Measurements from ENCODE around the gene BNC2.

Gene BNC2

DNA sequence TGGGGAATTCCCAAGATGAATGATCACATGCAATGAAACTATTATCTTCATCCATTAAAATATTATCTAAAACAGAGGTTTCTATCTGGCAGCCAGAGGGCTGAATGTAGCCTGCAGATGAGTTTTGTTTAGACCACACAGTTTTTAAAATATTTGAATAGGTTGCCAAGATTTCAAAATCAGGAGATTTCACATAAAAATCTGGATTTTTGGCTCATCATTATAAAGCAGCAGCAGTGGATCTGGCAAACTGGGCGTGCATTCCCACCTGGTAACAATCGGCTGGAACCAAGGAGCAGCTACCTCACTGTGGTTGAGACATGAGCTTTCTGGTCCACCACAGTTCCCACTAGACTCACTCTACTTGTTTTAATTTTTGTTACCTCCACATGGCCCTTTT, 155.1 kb downstream of the BNC2 start:
- Histone ChIP-seq H4K20me1 (ENCODE audit: insufficient read depth, low read length) (no peaks in the 10 kb centered on the region), H3K79me2 (ENCODE audit: low read length) (no peaks in the 10 kb centered on the region), H2AFZ (ENCODE audit: low read length) (no peak overlapping the region), H3K9me2 (replicated peaks; ENCODE audit: insufficient read depth, low read length) (no peaks in the 10 kb centered on the region), H3K36me3 (replicated peaks; ENCODE audit: insufficient read depth, low read length) (no peaks in the 10 kb centered on the region), H3F3A (ENCODE audit: insufficient read depth, low read length) (no peaks in the 10 kb centered on the region), H3K27ac (ENCODE audit: low read length) (no peak overlapping the region), H3K9ac (ENCODE audit: low read length) (no peak overlapping the region), H3K4me3 (ENCODE audit: low read length) (no peak overlapping the region), H3K27me3 (replicated peaks; ENCODE audit: insufficient read depth, low read length) (no peaks in the 10 kb centered on the region), H3K9me3 (replicated peaks; ENCODE audit: insufficient read depth, low read length) (no peaks in the 10 kb centered on the region), H3K4me1 (ENCODE audit: low read length) (no peaks in the 10 kb centered on the region), H3K4me2 (ENCODE audit: low read depth, low read length) (no peak overlapping the region)
- TF ChIP-seq, protein P1, sequence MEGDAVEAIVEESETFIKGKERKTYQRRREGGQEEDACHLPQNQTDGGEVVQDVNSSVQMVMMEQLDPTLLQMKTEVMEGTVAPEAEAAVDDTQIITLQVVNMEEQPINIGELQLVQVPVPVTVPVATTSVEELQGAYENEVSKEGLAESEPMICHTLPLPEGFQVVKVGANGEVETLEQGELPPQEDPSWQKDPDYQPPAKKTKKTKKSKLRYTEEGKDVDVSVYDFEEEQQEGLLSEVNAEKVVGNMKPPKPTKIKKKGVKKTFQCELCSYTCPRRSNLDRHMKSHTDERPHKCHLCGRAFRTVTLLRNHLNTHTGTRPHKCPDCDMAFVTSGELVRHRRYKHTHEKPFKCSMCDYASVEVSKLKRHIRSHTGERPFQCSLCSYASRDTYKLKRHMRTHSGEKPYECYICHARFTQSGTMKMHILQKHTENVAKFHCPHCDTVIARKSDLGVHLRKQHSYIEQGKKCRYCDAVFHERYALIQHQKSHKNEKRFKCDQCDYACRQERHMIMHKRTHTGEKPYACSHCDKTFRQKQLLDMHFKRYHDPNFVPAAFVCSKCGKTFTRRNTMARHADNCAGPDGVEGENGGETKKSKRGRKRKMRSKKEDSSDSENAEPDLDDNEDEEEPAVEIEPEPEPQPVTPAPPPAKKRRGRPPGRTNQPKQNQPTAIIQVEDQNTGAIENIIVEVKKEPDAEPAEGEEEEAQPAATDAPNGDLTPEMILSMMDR (IDR thresholded peaks at IDR 0.05; ENCODE audit: low read length) = no peak
- TF ChIP-seq EZH2 (optimal IDR thresholded peaks at IDR 0.05; ENCODE audit: low read depth, low read length) (no peak), EZH2phosphoT487 (IDR thresholded peaks at IDR 0.05; ENCODE audit: low read length) (no peak)
- no peak for DNase-seq

DNA sequence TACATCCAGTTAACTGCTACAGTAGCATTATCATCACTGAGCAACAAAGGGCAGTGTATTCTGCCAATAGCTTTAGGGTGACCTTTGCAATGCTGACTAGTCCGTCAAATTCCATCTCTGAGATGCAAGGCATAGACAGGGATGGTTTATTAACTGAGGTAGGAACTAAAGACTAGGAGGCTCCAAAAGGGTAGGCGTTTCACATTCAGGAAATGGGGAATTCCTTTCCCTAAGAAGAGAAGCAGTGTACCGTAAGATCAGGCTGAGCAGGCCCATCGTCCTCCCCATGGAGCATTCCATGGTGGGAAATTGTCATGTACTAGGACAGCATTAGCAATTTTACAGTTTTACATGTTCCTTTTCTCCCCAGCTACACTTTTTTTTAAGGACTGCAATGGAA, 157.7 kb downstream of the BNC2 start:
- TF ChIP-seq EZH2 (optimal IDR thresholded peaks at IDR 0.05; ENCODE audit: low read depth, low read length) (no peak), EZH2phosphoT487 (IDR thresholded peaks at IDR 0.05; ENCODE audit: low read length) (no peak)
- TF ChIP-seq, protein P1 (IDR thresholded peaks at IDR 0.05; ENCODE audit: low read length) = no peak
- Histone ChIP-seq H3K9me3 (replicated peaks; ENCODE audit: insufficient read depth, low read length) (no peaks in the 10 kb centered on the region), H3F3A (ENCODE audit: insufficient read depth, low read length) (no peaks in the 10 kb centered on the region), H3K27ac (ENCODE audit: low read length) (no peak overlapping the region), H3K4me2 (ENCODE audit: low read depth, low read length) (no peak overlapping the region), H3K79me2 (ENCODE audit: low read length) (no peaks in the 10 kb centered on the region), H2AFZ (ENCODE audit: low read length) (no peak overlapping the region), H3K4me1 (ENCODE audit: low read length) (no peaks in the 10 kb centered on the region), H3K9ac (ENCODE audit: low read length) (no peak overlapping the region), H3K9me2 (replicated peaks; ENCODE audit: insufficient read depth, low read length) (no peaks in the 10 kb centered on the region), H3K27me3 (replicated peaks; ENCODE audit: insufficient read depth, low read length) (no peaks in the 10 kb centered on the region), H3K4me3 (ENCODE audit: low read length) (no peak overlapping the region), H3K36me3 (replicated peaks; ENCODE audit: insufficient read depth, low read length) (no peaks in the 10 kb centered on the region), H4K20me1 (ENCODE audit: insufficient read depth, low read length) (no peaks in the 10 kb centered on the region)
- no peak for DNase-seq

GRCh38 chr9:16710888-16711287, 159.6 kb downstream of the BNC2 start:
- no peak overlapping the region for H3K4me3 ChIP-seq (ENCODE audit: low read length)
- H3K9me3 ChIP-seq (replicated peaks; ENCODE audit: insufficient read depth, low read length) = no peaks in the 10 kb centered on the region
- H3K36me3 ChIP-seq (replicated peaks; ENCODE audit: insufficient read depth, low read length) = no peaks in the 10 kb centered on the region
- no peak overlapping the region for H2AFZ ChIP-seq (ENCODE audit: low read length)
- TF ChIP-seq, protein P1 (IDR thresholded peaks at IDR 0.05; ENCODE audit: low read length) = no peak
- TF ChIP-seq EZH2 (optimal IDR thresholded peaks at IDR 0.05; ENCODE audit: low read depth, low read length) = no peak
- TF ChIP-seq EZH2phosphoT487 (IDR thresholded peaks at IDR 0.05; ENCODE audit: low read length) = no peak
- no peaks in the 10 kb centered on the region for H3K79me2 ChIP-seq (ENCODE audit: low read length)
- H3K9me2 ChIP-seq (replicated peaks; ENCODE audit: insufficient read depth, low read length) = no peaks in the 10 kb centered on the region
- no peak overlapping the region for H3K9ac ChIP-seq (ENCODE audit: low read length)
- no peaks in the 10 kb centered on the region for H4K20me1 ChIP-seq (ENCODE audit: insufficient read depth, low read length)
- H3F3A ChIP-seq (ENCODE audit: insufficient read depth, low read length) = no peaks in the 10 kb centered on the region
- no peaks in the 10 kb centered on the region for H3K27me3 ChIP-seq (replicated peaks; ENCODE audit: insufficient read depth, low read length)
- DNase-seq = no peak
- no peaks in the 10 kb centered on the region for H3K4me1 ChIP-seq (ENCODE audit: low read length)
- H3K27ac ChIP-seq (ENCODE audit: low read length) = no peak overlapping the region
- H3K4me2 ChIP-seq (ENCODE audit: low read depth, low read length) = no peak overlapping the region

All from MM.1S (cell line).